PC-9 (cell line): ENCODE data around the gene ZBTB6. TPM values are rescaled to one million over a fixed set of nuclear protein-coding genes. Genes with fewer than 3 reads are reported as not detected.

Experiments used
- BruUV-seq: library from RNA; stranded (reverse); fragments of 400-500 nt; replicated peaks from 2 replicates; lab custom pipeline; 2021; lab: Mats Ljungman, UMichigan
- CTCF ChIA-PET: fragments of 300-600 bp; sonication (Branson Sonifier 250); formaldehyde crosslinking; loops from one replicate; lab custom pipeline; 2022; ENCODE audit warnings: antibody characterized with exemption; lab: Charles Lee
- POLR2A ChIA-PET: fragments of 300-600 bp; sonication (Branson Sonifier 250); formaldehyde crosslinking; loops from one replicate; lab custom pipeline; 2022; ENCODE audit warnings: antibody characterized with exemption; ENCODE audit not compliant: unreplicated experiment; lab: Charles Lee
- DNase-seq, 2 experiments: peaks; one replicate each; pipeline versions ENCODE4 v3.0.0 to v3.0.0-alpha.2; 2015 to 2022; ENCODE audit warnings: mixed read lengths in 1 of 2
- H2AFZ ChIP-seq: fragments of 200-600 bp; sonication (generic); 2 replicates; pipeline ENCODE4 v1.8.1; 2017; ENCODE audit warnings: antibody characterized with exemption
- H3F3A ChIP-seq: fragments of 200-600 bp; sonication (generic); 2 replicates; pipeline ENCODE4 v1.8.1; 2017; ENCODE audit warnings: antibody characterized with exemption, mild to moderate bottlenecking, low read depth; ENCODE audit not compliant: insufficient read depth
- H3K27ac ChIP-seq: fragments of 200-600 bp; sonication (generic); 2 replicates; pipeline ENCODE4 v1.6.1; 2016; ENCODE audit warnings: mixed run types
- H3K27me3 ChIP-seq: fragments of 200-600 bp; sonication (generic); 2 replicates; pipeline ENCODE4 v1.6.1; 2016; ENCODE audit warnings: low read depth, mixed run types; ENCODE audit not compliant: insufficient read depth
- H3K36me3 ChIP-seq: fragments of 200-600 bp; sonication (generic); 2 replicates; pipeline ENCODE4 v1.6.1; 2016; ENCODE audit warnings: low read depth, mixed run types
- H3K4me1 ChIP-seq: fragments of 200-600 bp; sonication (generic); replicated peaks from 2 replicates; pipeline ENCODE4 v1.6.1; 2016; ENCODE audit warnings: mixed run types; ENCODE audit not compliant: insufficient read depth
- H3K4me2 ChIP-seq: fragments of 200-600 bp; sonication (generic); 2 replicates; pipeline ENCODE4 v1.6.1; 2017; ENCODE audit warnings: mixed run types
- H3K4me3 ChIP-seq: fragments of 200-600 bp; sonication (generic); 2 replicates; pipeline ENCODE4 v1.6.1; 2016; ENCODE audit warnings: mixed run types
- H3K79me2 ChIP-seq: fragments of 200-600 bp; sonication (generic); 2 replicates; pipeline ENCODE4 v1.6.1; 2017; ENCODE audit warnings: low read depth, mixed run types
- H3K9me2 ChIP-seq: fragments of 200-600 bp; sonication (generic); 2 replicates; pipeline ENCODE4 v1.8.1; 2017; ENCODE audit warnings: mild to moderate bottlenecking; ENCODE audit not compliant: insufficient read depth
- H3K9me3 ChIP-seq: fragments of 200-600 bp; sonication (generic); 2 replicates; pipeline ENCODE4 v1.8.1; 2016; ENCODE audit warnings: low read depth; ENCODE audit not compliant: insufficient read depth
- H4K20me1 ChIP-seq: fragments of 200-600 bp; sonication (generic); 2 replicates; pipeline ENCODE4 v1.8.1; 2017; ENCODE audit not compliant: insufficient read depth
- CTCF ChIP-seq: fragments of 200-600 bp; sonication (generic); conservative IDR thresholded peaks from 2 replicates; pipeline ENCODE4 v1.6.1; 2017; ENCODE audit warnings: mixed run types, antibody characterized with exemption, mild to moderate bottlenecking, moderate library complexity
- EZH2 ChIP-seq: fragments of 200-600 bp; sonication (generic); IDR thresholded peaks from 2 replicates; pipeline ENCODE4 v1.8.0; 2017; ENCODE audit warnings: antibody characterized with exemption, low read depth
- intact Hi-C: fragments of 100-400 bp; cut with micrococcal nuclease; formaldehyde crosslinking; loops from one replicate; pipeline ENCODE4 v1.10.0; 2022; ENCODE audit not compliant: unreplicated experiment
- total RNA-seq: library from RNA; stranded (reverse); gene quantifications from 2 replicates; pipeline ENCODE4 v1.2.3, GENCODE V29; 2021

ZBTB6 gene
- total RNA-seq, 1 experiment from 2014 or later = 8.7 TPM

DNA sequence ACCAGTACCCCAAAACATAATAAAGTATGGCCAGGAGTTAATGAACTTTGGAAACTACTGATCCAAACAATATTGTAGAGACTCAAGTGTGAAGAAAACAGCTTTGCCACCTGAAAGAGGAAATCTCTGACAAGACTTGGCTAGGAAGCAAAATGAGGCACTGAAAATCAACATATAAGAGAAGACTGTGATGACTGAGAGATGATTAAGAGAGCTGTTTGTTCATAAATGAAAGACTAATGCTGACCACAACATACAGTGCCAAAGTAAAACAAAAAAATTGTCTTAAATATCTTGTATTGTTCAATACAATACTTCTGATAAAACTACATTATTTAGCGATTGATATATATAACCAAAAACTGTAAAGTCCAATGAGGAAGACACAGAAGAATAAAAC is 15.2 kb downstream of the ZBTB6 start:
- Histone ChIP-seq H3K27me3 (no peaks in the 10 kb centered on the region), H3K79me2 (peaks cover 54% of the 10 kb centered on the region), H4K20me1 (peaks cover 23% of the 10 kb centered on the region), H2AFZ (no peak overlapping the region), H3K4me2 (no peak overlapping the region), H3K9me2 (no peaks in the 10 kb centered on the region), H3K36me3 (peaks cover 26% of the 10 kb centered on the region; the same call in 1 of the 2 replicates), H3K27ac (no peak overlapping the region), H3K4me3 (no peak overlapping the region), H3F3A (no peaks in the 10 kb centered on the region; the same call in 1 of the 2 replicates), H3K9me3 (no peaks in the 10 kb centered on the region), H3K4me1 (peaks cover 3% of the 10 kb centered on the region)
- CTCF ChIA-PET = no interaction called here
- no peak for DNase-seq
- TF ChIP-seq EZH2 = no peak
- TF ChIP-seq CTCF = no peak
- intact Hi-C loops = no loop called here
- no TSS peak for BruUV-seq
- POLR2A ChIA-PET = no interaction called here

DNA sequence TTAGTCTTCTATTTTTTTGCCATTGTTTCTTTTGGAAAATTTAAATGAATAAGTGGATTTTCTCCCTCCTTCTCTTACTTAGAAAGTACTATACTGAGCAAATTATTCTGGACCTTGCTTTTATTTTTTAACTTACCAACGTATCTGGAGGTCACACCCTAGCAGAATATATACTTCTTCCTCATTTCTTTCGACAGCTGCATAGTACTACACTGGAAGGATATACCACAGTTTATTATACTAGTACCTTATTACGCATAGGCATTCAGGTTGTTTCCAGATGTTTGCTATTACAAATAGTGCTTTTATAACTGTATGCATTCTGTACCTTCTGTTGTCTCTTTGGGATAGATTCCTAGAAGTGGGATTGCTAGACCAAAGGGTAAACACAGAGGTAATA is 24.6 kb downstream of the ZBTB6 start:
- Histone ChIP-seq H3K36me3 (peaks cover 27% of the 10 kb centered on the region; the same call in 1 of the 2 replicates), H3K4me3 (no peak overlapping the region), H3K4me2 (no peak overlapping the region), H2AFZ (no peak overlapping the region), H4K20me1 (no peaks in the 10 kb centered on the region), H3K79me2 (no peaks in the 10 kb centered on the region), H3F3A (no peaks in the 10 kb centered on the region; the same call in 1 of the 2 replicates), H3K27me3 (no peaks in the 10 kb centered on the region), H3K27ac (no peak overlapping the region), H3K9me3 (no peaks in the 10 kb centered on the region), H3K4me1 (no peaks in the 10 kb centered on the region), H3K9me2 (no peaks in the 10 kb centered on the region)
- TF ChIP-seq CTCF (no peak), EZH2 (no peak)
- no TSS peak for BruUV-seq
- intact Hi-C loops = no loop called here
- ChIA-PET CTCF (no interaction called here), POLR2A (no interaction called here)
- no peak for DNase-seq

DNA sequence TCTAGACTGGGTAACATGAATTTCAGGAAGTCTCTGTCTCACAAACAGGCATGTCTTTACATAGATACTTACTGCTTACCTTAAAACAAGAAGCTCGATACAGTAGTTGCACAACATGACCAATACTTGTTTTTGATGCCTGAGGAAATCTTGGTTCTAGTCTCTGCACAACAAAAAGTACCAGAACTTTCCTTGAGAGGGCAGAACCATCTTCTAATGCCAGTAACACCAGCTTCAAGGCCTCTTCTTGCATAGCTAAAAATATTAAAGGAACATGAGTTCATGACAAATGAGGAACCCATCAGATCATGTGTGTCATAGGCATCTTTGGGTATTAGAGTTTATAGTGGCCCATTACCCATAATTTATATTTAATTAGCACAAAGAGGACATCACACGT is 30.0 kb downstream of the ZBTB6 start:
- no peaks in the 10 kb centered on the region for H3K9me3 ChIP-seq
- no TSS peak for BruUV-seq
- intact Hi-C loops = no loop called here
- H4K20me1 ChIP-seq = peaks cover 6% of the 10 kb centered on the region; the same call in 1 of the 2 replicates
- H3K27me3 ChIP-seq = no peaks in the 10 kb centered on the region
- DNase-seq = no peak
- no peaks in the 10 kb centered on the region; the same call in 1 of the 2 replicates for H3F3A ChIP-seq
- peaks cover 21% of the 10 kb centered on the region; the same call in 1 of the 2 replicates for H3K36me3 ChIP-seq
- H3K4me3 ChIP-seq = no peak overlapping the region
- no peak overlapping the region for H3K4me2 ChIP-seq
- no peak overlapping the region for H3K27ac ChIP-seq
- no peak overlapping the region for H2AFZ ChIP-seq
- ChIA-PET POLR2A (no interaction called here), CTCF (no interaction called here)
- H3K9me2 ChIP-seq = no peaks in the 10 kb centered on the region
- TF ChIP-seq CTCF (no peak), EZH2 (no peak)
- H3K4me1 ChIP-seq = no peaks in the 10 kb centered on the region
- no peaks in the 10 kb centered on the region for H3K79me2 ChIP-seq
